Measurements from ENCODE around the gene DPH2.

DNA sequence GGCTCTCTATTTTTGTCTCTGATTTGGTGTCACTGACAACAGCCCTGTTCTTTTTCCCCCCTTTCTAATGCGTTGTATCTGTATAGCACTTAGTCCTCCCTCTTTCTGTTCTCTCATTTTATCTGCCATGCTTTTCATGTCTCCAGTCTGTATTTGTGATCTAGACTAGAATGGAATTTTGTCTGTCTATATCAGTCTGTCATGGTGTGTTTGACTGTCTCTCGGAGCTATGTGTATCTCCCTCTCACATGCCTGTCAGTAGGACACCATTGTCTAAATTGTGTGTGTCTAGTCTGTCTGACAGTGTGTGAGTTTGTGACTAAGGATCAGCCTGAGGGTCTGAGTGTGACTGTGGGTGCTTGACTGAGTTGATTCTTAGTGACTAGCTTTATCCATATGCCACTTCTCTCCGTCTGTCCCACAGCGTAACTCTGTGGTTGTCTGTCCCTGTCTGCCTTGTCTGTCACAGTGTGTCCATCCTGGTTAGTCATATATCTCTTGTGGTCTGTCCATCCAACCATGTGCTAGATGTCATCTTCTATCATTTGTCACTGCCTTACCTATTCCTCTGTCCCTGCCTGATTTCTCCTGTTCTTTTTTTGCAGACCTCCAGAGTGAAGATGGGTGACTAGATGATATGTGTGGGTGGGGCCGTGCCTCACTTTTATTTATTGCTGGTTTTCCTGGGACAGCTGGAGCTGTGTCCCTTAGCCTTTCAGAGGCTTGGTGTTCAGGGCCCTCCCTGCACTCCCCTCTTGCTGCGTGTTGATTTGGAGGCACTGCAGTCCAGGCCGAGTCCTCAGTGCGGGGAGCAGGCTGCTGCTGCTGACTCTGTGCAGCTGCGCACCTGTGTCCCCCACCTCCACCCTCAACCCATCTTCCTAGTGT, 7.8 kb downstream of the DPH2 start:
- TF ChIP-seq YY1 (IDR thresholded peaks at IDR 0.05; ENCODE audit: insufficient read depth, insufficient read length) (no peak), ZNF274 (IDR thresholded peaks at IDR 0.05; ENCODE audit: low read depth, low read length) (no peak)

Data from NT2/D1 (cell line).